ENCODE results near the gene CBLC.

- TF ChIP-seq CTCF (IDR thresholded peaks at IDR 0.05 in 4 of 5, conservative IDR thresholded peaks at IDR 0.05 in 1 of 5) (no peak), POLR2A (IDR thresholded peaks at IDR 0.05) (no peak)
These were observed 1.5 kb downstream of the CBLC start for GRCh38 chr19:44779150-44779549.

Measured in gastrocnemius medialis (tissue), 4 donors.